GM19438 (cell line): ENCODE measurements around the gene OR52E4.

Experiments used
- ATAC-seq: cut with Tn5 transposase; IDR thresholded peaks from one replicate; pipeline ENCODE4 v1.9.1; 2021; ENCODE audit warnings: low read depth; ENCODE audit not compliant: unreplicated experiment

Gene OR52E4

DNA sequence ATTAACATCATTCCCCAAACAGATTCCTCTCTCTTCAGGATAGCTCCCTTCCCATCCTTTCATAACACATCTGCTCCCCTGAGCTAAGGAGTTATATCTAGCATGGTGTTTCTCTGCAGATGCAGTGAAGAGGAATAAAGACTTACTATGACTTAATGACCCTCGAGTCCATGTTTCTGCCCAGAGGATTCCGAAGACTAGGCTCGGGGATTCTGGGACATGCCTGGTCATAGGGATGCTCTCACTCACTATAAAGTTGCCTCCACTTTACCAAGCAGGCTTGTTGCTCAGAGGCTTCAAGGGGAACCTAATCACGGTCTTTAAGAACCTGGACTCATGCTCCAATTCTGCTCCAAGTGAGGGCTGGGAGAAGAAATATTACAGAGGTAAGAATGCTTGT, at the start of gene OR52E4:
TSS of gene OR52E4 (plus strand) at position 301 of the 400 bp plus-strand sequence. CDS start 3,664 bp downstream, outside the sequence.
- ATAC-seq: no peak

DNA sequence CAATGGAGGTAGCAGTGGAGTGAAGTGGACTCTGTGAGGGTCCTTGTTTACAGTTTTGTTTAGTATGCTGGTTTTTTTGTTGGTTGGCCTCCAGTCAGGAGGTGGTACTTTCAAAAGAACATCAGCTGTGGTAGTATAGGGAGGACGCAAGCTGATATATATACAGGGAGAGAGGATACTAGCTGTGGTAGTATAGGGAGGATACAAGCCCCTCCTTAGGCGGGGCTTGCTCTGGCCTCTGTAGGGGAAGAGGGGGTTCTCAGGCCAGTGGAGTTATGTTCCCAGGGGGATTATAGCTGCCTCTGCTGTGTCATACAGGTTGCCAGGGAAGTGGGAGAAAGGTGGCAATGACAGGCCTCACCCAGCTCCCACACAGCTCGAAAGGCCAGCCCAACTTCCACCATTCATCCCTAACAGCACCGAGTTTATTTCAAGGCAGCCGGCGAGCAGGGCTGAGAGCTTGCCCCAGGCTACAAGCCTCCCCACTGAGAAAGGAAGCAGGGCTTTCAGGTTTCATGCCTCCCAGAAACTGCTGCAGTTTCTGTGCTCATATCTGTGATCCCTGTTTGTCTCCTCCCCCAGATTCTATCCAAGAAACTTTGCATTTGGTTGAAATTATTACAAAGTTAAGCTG, 49.1 kb upstream of the OR52E4 start:
- ATAC-seq: no peak

DNA sequence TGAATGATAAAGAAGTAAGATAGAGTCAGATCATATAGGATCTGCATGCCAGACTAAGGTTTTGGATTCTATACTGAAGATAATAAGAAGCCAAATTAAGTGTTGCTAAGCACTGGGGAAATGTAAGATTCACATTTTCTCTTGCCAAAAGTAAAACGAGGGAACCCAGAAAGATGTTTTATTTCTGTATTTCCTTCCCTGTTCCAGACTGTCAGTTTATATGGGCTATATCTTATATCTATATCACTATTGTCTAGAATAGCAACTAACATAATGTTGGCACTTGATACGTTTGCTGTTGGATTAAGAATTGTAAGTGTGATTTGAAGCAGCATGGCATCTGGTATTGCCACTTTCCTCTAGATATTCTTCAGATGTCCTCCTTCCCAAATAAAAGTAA, 47.0 kb upstream of the OR52E4 start:
- no peak for ATAC-seq

DNA sequence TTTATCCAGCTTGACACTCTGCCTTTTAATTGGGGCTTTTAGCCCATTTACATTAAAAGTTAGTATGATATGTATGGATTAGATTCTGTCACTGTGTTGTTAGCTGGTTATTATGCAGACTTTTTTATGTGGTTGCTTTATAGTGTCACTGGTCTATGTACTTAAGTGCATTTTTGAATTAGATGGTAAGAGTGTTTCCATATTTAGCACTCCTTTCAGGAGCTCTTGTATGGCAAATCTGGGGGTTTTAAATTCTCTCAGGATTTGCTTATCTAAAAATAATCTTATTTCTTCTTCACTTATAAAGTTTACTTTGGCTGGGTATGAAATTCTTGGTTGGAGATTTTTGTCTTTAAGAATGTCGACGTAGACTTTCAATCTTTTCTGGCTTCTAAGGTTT, 42.7 kb upstream of the OR52E4 start:
- ATAC-seq: no peak

DNA sequence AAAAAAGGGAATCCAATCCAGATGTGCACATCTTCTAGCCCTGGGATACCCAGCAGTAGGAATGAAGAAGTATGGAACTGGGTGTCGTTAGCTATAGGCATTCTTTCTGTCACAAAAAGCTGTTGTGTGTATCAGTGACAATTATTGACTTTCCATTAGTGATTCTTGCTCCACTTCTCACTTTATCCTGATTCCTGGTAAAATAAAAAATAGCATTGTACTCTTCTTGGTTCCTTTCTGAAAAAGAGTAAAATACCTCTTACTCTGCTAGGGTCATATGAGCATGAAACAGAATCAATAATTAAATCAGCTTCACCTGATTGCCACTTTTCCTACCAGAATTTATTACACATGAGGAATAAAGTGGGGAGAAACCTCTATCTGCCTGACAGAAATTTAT, 38.6 kb upstream of the OR52E4 start, which contains the start of gene OR52E6:
TSS of gene OR52E6 (minus strand) at position 101 of the 400 bp plus-strand sequence. CDS start at position 101, 0 bp downstream.
- ATAC-seq: no peak

DNA sequence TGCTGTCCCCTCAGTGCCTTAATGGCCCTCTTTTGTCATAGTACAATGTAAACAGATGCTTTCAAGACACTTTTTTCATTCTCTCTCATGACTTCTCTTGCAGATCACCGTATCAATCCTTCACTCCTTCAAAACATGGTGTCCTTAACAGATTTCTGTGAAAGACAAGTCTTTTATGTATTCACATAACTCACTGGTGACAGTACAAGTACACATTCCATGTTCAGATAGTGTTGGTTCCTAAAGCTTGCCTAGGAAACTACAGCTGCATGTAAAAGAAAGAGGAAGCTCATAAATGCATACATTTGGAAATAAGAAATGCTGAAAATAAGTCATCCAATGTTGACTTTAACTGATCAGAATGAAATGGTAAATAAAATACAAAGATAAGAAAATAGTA, 33.7 kb upstream of the OR52E4 start:
- no peak for ATAC-seq

DNA sequence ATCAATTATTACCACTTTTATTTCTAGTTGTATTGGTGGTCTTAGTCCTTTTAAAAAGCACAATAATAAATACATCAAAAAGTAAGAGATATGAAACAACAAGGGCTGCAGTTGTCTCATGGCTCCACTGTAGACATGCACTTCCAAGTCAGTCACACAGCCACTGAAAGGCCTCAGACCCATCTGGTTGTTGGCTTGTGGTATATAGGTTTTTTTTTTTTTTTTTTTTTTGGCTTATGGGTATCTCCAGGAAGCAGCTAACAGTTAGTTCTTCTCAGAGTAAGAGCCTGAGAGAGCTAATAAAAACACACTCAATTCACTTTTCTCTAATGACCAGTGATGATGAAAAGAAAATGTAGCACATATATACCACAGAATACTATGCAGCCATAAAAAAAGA, 32.7 kb upstream of the OR52E4 start:
- ATAC-seq: no peak

DNA sequence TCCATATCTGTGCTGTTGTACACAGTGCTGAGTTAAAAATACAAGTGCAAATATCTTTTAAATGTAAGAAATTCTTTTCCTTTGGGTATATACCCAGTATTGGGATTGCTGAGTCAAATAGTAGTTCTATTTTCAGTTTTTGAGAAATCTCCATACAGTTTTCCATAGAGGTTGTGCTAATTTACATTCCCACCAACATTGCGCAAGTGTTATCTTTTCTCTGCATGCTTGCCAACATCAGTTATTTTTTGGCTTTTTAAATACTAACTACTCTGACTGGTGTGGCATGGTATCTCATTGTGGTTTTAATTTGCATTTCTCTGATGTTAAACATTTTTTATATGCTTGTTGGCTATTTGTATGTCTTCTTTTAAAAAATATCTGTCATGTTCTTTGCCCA, 29.4 kb upstream of the OR52E4 start:
- no peak for ATAC-seq

DNA sequence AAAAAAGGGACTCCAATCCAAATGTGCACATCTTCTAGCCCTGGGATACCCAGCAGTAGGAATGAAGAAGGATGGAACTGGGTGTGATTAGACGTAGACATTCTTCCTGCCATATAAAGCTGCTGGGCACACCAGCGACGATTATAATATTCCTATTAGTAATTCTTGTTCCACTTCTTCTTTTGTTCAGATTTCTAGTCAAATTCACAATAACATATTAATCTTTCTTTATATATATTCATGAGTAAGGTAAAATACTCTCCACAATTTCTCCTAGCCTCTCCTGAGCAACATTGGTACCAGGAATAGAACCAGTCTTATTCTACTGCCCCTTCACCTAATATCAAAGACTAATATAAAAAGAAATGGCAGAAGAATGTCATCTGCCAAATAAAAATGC, 22.8 kb upstream of the OR52E4 start, which contains the start of gene OR52E8:
TSS of gene OR52E8 (minus strand) at position 101 of the 400 bp plus-strand sequence. CDS start at position 101, 0 bp downstream.
- no peak for ATAC-seq

DNA sequence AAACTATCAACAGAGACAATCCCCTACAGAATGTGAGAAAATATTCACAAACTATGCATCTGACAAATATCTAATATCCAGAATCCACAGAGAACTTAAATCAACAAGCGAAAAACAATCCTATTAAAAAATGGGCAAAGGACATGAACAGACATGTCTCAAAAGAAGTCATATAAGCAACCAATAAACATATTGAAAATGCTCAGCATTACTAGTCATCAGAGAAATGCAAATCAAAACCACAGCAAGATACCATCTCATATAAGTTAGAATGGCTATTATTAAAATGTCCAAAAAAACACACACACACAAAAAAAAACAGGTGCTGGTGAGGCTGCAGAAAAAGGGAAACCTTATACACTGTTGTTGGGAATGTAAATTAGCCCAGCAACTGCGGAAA, 14.6 kb upstream of the OR52E4 start:
- no peak for ATAC-seq

DNA sequence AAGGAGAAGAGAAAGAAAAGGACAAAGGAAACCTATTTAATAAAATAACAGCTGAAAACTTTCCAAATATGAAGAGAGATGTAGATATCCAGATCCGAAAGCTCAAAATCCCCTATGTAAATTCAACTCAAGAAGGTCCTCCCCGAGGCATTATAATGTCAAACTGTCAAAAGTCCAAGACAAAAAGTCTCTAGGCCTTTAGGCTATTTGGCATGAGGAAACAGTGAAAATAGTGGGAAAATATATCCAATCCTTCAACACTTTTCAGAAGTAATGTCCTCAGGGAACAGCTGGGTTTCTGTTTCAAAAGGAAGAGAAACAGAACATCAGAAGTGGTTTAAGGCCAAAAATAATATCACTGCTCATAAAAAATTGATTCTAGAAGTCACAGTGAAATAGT, 1.9 kb upstream of the OR52E4 start:
- ATAC-seq: no peak

DNA sequence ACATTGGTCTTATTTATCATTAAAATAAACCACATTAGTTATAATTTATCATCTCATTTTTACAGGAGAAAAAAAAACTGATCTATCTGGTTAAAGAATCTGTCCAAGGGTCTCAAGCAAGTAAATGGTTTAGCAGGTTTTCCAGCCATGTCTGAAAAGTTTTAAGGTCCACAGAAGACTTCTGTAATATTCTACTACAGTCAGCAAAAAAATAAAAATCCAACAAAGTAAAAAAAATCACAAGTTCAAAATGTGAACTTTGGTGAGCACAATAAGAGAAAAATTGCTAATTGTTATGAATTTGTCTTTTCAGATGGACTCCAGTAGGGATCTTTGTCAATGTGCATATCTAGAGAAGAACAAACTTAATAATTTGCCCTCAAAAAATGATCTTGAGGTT, 1.3 kb downstream of the OR52E4 start:
- no peak for ATAC-seq

DNA sequence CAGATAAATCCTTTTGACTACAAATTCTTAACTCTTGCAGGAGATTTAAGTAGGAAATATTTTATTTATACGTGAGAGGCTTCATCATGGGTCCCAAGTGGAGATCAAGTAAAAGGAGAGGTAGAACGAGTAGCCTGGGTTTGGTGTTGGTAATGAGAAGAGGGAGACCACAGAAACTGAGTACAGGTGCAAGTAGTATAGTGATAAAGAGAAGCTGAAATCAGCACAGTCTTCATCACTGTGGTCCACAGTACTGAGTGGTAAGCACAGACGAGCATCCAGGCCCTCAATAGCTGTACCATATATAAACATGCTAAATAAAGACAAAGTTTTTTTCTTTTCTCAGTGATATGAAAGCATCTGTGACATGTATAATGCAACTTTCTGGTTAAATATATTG, 6.7 kb downstream of the OR52E4 start:
- no peak for ATAC-seq

DNA sequence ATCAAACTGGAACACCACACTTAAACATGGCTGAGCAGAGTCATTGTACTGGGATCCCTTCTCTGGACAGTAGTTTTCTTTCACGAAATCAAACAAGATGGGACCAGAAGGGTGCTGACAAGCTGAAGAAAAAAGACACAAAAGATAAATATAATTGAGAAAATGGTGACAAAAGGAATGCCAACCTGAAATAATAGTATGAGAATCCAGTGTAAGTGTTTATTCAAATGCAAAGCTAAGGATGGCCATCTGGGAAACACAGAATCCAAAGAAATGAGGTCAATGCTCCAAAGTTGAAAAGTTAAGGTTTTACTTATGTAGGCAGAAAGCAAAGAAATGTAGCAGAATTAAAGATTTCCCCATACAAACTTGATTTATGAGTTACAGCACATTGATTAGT, 7.2 kb downstream of the OR52E4 start:
- no peak for ATAC-seq

DNA sequence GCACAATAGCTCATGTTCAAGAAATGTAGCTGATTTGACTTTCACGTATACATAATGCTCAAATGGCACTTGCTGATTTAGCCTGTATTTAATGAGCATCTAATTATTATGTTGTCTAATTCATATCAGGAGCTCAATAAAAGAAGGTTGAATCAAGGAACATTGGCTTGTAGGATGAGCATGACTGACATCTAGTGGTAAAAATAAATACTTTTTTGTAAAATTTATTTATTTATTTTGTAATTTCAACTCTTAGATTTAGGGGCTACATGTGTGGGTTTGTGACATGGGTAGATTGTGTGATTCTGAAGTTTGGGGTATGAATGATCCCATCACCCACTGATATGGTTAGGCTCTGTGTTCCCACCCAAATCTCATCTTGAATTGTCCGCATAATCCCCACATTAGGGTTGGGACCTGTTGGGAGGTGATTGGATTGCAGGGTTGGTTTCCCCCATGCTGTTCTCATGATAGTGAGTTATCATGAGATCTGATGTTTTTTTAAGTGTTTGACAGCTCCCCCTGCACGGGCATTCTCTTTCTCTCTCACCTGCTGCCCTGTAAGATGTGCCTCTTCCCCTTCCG, 10.9 kb downstream of the OR52E4 start:
- ATAC-seq: no peak

DNA sequence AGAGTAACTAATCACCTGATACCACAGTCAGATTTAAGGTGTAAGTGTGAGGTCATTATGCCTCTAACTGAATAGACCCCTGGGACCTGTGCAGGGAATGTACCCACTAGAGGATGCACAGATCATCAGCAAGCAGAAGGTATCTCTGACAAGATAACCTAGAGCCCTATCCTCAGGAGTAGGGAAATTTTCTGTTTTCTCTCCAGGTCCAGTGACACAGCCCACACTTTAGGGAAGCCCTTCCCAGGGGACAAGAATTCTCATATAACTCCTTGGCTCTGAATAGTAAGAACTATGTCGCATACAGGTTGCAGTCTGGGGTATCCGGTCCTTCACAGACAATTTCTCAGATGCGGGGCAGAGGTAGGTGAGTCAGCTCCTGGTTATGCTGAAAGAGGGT, 12.5 kb downstream of the OR52E4 start, which contains the start of gene OR52E5:
TSS of gene OR52E5 (plus strand) at position 301 of the 400 bp plus-strand sequence. CDS start 7,569 bp downstream, outside the sequence.
- ATAC-seq: no peak

DNA sequence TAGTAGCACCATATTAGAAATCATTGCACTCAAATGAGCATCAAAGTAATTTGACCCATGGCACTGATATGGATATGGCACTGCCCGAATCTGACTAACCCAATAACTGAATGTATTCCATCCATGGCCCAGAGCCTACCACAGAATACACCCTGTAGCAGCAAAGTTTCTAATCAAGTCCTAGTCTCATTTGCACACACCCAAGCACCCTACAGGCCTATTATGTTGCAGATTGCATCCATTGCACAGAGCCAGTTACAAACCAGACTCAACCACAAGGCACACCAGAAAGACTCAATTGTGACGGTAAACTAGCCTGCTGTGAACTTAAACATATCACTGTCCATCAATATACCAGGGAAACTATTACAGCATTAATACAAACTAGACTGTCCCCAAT, 19.1 kb downstream of the OR52E4 start:
- ATAC-seq: no peak

DNA sequence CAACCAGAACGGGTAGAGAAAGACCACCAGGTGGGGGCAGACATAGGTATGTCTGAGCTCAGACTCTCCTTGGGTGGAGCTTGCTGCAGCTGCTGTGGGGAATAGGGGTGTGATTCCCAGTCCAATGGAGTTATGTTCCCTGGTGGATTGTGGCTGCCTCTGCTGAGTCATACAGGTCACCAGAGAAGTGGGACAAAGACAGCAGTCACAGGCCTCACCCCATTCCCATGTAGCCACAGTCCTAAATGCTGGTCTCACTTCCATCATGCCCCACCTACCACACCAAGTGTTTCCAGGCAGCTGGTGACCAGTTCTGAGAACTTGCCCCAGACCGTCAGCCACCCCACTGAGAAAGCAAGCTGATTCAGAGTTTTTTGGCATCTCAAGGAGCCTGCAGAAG, 30.1 kb downstream of the OR52E4 start:
- ATAC-seq: no peak

DNA sequence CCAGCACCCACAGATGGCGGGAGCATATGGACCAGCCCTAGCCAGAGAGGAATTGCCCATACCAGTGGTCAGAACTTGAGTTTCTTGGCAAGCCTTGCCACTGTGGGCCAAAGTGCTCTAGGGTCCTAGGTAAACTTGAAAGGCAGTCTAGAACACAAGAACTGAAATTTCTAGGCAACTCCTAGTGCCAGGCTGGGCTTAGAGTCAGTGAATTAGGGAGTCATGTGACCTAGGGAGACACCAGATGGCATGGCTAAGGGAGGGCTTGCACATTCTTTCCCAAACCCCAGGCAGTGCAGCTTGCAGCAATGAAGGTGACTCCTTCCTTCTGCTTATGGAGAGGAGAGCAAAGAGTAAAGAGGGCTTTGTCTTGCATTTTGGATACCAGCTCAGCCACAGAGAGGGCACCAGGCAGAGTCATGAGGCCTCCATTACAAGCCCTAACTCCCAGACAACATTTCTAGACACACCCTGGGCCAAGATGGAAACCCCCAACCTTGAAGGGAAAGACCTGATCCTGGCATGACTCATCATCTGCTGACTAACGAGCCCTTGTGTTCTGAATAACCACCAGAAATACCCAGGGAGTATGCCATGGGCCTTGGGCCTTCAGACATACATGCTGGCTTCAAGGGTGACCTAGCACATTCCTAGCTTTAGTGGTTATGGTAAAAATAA, 42.5 kb downstream of the OR52E4 start:
- no peak for ATAC-seq

DNA sequence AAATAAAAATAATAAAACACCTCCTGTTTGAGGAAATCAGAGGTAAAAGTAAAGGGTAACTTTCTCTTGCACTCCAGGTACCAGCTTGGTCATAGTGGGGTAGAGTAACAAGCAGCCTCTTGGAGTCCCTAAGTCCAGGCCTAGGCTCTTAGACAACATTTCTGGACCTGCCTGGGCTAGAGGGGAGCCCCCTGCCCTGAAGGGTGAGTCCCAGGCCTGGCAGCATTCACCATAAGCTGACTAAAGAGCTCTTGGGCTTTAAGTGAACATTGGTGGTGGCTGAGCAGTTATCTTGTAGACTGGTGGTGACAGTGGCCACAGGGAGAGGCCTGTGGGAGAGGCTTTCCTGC, 43.0 kb downstream of the OR52E4 start:
- ATAC-seq: no peak

DNA sequence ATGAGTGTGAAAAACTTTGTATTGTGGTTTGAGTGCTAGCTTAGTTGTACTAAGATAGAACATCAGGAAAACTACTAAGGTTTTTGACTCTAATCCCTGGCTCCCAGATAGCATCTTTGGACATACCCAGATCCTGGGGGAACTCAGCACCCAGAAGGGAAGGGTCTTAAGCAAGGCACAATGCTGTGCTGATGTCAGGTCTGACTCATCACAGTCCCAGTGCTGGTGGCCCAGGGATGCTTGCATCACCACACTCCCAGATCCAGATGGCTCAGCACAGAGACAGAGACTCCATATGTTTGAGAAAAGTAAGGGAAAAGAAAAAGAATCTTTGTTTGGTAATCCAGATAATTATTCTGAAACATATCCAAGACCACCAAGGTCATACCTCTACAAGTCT, 43.4 kb downstream of the OR52E4 start:
- no peak for ATAC-seq

DNA sequence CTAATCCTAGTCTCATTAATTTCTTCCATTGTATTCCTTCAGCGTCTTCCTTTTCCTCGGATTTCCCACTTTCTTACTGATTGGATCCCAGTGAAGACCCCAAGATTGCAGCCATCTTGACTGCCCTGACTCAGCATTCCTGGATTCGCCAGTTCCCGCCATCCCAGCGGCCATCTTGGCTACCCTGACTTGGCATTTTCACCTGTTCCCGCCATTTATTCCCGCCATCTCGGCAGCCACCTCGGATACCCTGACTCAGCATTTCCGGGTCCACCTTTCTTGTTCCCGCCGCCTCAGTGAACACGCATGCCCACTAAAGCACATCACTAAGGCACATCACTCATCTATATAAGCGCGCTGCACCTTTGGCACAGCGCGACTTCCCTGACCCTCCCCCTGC, 47.8 kb downstream of the OR52E4 start:
- ATAC-seq: no peak
